MM.1S (cell line): ENCODE measurements around the gene MFSD6.

Source experiments
- CTCF ChIP-seq: fragments of 300-600 bp; sonication (generic); IDR thresholded peaks from 2 replicates; pipeline ENCODE4 v1.5.1; 2016; ENCODE audit warnings: antibody characterized with exemption, low read length, mixed read lengths
- EZH2 ChIP-seq: fragments of 300-600 bp; sonication (generic); optimal IDR thresholded peaks from 2 replicates; pipeline ENCODE3; 2017; ENCODE audit warnings: low read depth, mild to moderate bottlenecking, antibody characterized with exemption, low read length, mixed read lengths
- EZH2phosphoT487 ChIP-seq: fragments of 300-600 bp; sonication (generic); IDR thresholded peaks from 2 replicates; pipeline ENCODE4 v1.6.1; 2018; ENCODE audit warnings: antibody characterized with exemption, low read length

- TF ChIP-seq CTCF, result no peak
- TF ChIP-seq EZH2phosphoT487, result no peak
- no peak for TF ChIP-seq EZH2
Observed at GRCh38 chr2:190507135-190507534, 99.0 kb downstream of the MFSD6 start.
